H9 (cell line): Measurements from ENCODE around the gene C1orf159. TPM values are rescaled to one million over a fixed set of nuclear protein-coding genes. Genes with fewer than 3 reads are reported as not detected.
A peak's percentile ranks its signal among the peaks of the same experiment; 100 is the strongest.

Source experiments
- DNase-seq: peaks from one replicate; pipeline ENCODE4 v3.0.0-alpha.2; 2017
- H2AFZ ChIP-seq: one replicate; pipeline ENCODE4 v1.6.1; 2013; ENCODE audit warnings: mild to moderate bottlenecking, low read length, control low read depth, moderate library complexity
- H2AK5ac ChIP-seq: 2 replicates; pipeline ENCODE4 v1.6.1; 2013; ENCODE audit warnings: low read length, control low read depth, mixed read lengths; ENCODE audit not compliant: insufficient read length
- H2BK120ac ChIP-seq: one replicate; pipeline ENCODE4 v1.6.1; 2013; ENCODE audit warnings: low read depth, mild to moderate bottlenecking, low read length, control low read depth, inconsistent platforms; ENCODE audit not compliant: poor library complexity, severe bottlenecking
- H2BK12ac ChIP-seq: 2 replicates; pipeline ENCODE4 v1.6.1; 2013; ENCODE audit warnings: low read length, control low read depth, mixed read lengths, low read depth; ENCODE audit not compliant: insufficient read length
- H2BK15ac ChIP-seq: 2 replicates; pipeline ENCODE4 v1.6.1; 2013; ENCODE audit warnings: low read depth, low read length, control low read depth
- H2BK20ac ChIP-seq: one replicate; pipeline ENCODE4 v1.6.1; 2013; ENCODE audit warnings: low read depth, mild to moderate bottlenecking, low read length, control low read depth, inconsistent platforms; ENCODE audit not compliant: poor library complexity, severe bottlenecking
- H2BK5ac ChIP-seq: 2 replicates; pipeline ENCODE4 v1.6.1; 2013; ENCODE audit warnings: low read length, control low read depth, mixed read lengths; ENCODE audit not compliant: insufficient read length
- H3K14ac ChIP-seq: 2 replicates; pipeline ENCODE4 v1.6.1; 2013; ENCODE audit warnings: low read length, control low read depth; ENCODE audit not compliant: insufficient read depth
- H3K18ac ChIP-seq: 2 replicates; pipeline ENCODE4 v1.6.1; 2013; ENCODE audit warnings: low read depth, mild to moderate bottlenecking, mixed read lengths, low read length, control low read depth; ENCODE audit not compliant: insufficient read length
- H3K23ac ChIP-seq: 2 replicates; pipeline ENCODE4 v1.6.1; 2013; ENCODE audit warnings: low read length, control low read depth, mixed read lengths, low read depth; ENCODE audit not compliant: insufficient read length
- H3K23me2 ChIP-seq: 2 replicates; pipeline ENCODE4 v1.6.1; 2013; ENCODE audit warnings: low read depth, mild to moderate bottlenecking, mixed read lengths, low read length, control low read depth; ENCODE audit not compliant: insufficient read length, poor library complexity, severe bottlenecking
- H3K27ac ChIP-seq: 2 replicates; pipeline ENCODE4 v1.5.1; 2013; ENCODE audit warnings: low read length, control low read depth, mixed read lengths, low read depth; ENCODE audit not compliant: insufficient read length
- H3K27me3 ChIP-seq: 2 replicates; pipeline ENCODE4 v1.6.1; 2013; ENCODE audit warnings: low read length, control low read depth, inconsistent platforms; ENCODE audit not compliant: insufficient read depth
- H3K4ac ChIP-seq: 2 replicates; pipeline ENCODE4 v1.6.1; 2013; ENCODE audit warnings: low read depth, mild to moderate bottlenecking, control low read depth, inconsistent platforms, low read length, moderate library complexity
- H3K4me1 ChIP-seq: 2 replicates; pipeline ENCODE4 v1.6.1; 2013; ENCODE audit warnings: low read length, control low read depth, inconsistent platforms; ENCODE audit not compliant: insufficient read depth
- H3K4me2 ChIP-seq: 2 replicates; pipeline ENCODE4 v1.6.1; 2013; ENCODE audit warnings: low read length, control low read depth, mixed read lengths; ENCODE audit not compliant: insufficient read length, insufficient read depth
- H3K56ac ChIP-seq: 2 replicates; pipeline ENCODE4 v1.6.1; 2013; ENCODE audit warnings: low read depth, mild to moderate bottlenecking, mixed read lengths, low read length, control low read depth; ENCODE audit not compliant: insufficient read length
- H3K79me1 ChIP-seq: 2 replicates; pipeline ENCODE4 v1.6.1; 2013; ENCODE audit warnings: low read depth, mild to moderate bottlenecking, moderate library complexity, low read length, control low read depth, inconsistent platforms; ENCODE audit not compliant: insufficient read depth, poor library complexity, severe bottlenecking
- H3K79me2 ChIP-seq: 2 replicates; pipeline ENCODE4 v1.6.1; 2013; ENCODE audit warnings: low read length, control low read depth, inconsistent platforms; ENCODE audit not compliant: insufficient read depth
- H3K9ac ChIP-seq: 2 replicates; pipeline ENCODE4 v1.6.1; 2013; ENCODE audit warnings: low read length, control low read depth, mixed read lengths; ENCODE audit not compliant: insufficient read length; ENCODE audit errors: extremely low read depth
- H3K9me3 ChIP-seq: one replicate; pipeline ENCODE4 v1.6.1; 2013; ENCODE audit warnings: low read depth, low read length, inconsistent platforms; ENCODE audit not compliant: control insufficient read depth
- H3T11ph ChIP-seq: one replicate; pipeline ENCODE4 v1.6.1; 2013; ENCODE audit warnings: mild to moderate bottlenecking, low read length, control low read depth, inconsistent platforms
- H4K20me1 ChIP-seq: one replicate; pipeline ENCODE4 v1.6.1; 2013; ENCODE audit not compliant: control insufficient read depth, insufficient read length, insufficient read depth
- H4K5ac ChIP-seq: 2 replicates; pipeline ENCODE4 v1.6.1; 2013; ENCODE audit warnings: low read depth, mild to moderate bottlenecking, mixed read lengths, low read length, control low read depth; ENCODE audit not compliant: insufficient read length
- H4K8ac ChIP-seq: replicated peaks from 2 replicates; pipeline ENCODE4 v1.6.1; 2013; ENCODE audit warnings: low read length, control low read depth, mixed read lengths, low read depth; ENCODE audit not compliant: insufficient read length
- H4K91ac ChIP-seq: 2 replicates; pipeline ENCODE4 v1.6.1; 2013; ENCODE audit warnings: low read depth, mild to moderate bottlenecking, moderate library complexity, mixed read lengths, low read length, control low read depth; ENCODE audit not compliant: insufficient read length
- H3K27ac Mint-ChIP-seq, 3 experiments: 2 replicates in 2 of 3; 3 replicates in 1 of 3; pipeline ENCODE4 v1.8.0; 2020 to 2021; ENCODE audit warnings: mixed read lengths in 3 of 3, mild to moderate bottlenecking in 1 of 3, moderate library complexity in 1 of 3
- H3K27me3 Mint-ChIP-seq: 2 replicates; pipeline ENCODE4 v1.8.0; 2021; ENCODE audit warnings: low read depth, mild to moderate bottlenecking, moderate library complexity, mixed read lengths
- H3K36me3 Mint-ChIP-seq, 3 experiments: 2 replicates in 2 of 3; 3 replicates in 1 of 3; pipeline ENCODE4 v1.8.0; 2020 to 2021; ENCODE audit warnings: low read depth in 3 of 3, mixed read lengths in 3 of 3; ENCODE audit not compliant: insufficient read depth in 1 of 3
- H3K4me1 Mint-ChIP-seq, 2 experiments: 2 replicates each; pipeline ENCODE4 v1.8.0; 2020; ENCODE audit warnings: mixed read lengths in 2 of 2
- H3K4me3 Mint-ChIP-seq, 2 experiments: 2 replicates in 1 of 2; 3 replicates in 1 of 2; pipeline ENCODE4 v1.8.0; 2020 to 2021; ENCODE audit warnings: mild to moderate bottlenecking in 2 of 2, mixed read lengths in 2 of 2, moderate library complexity in 1 of 2
- H3K9me3 Mint-ChIP-seq, 2 experiments: 2 replicates in 1 of 2; 3 replicates in 1 of 2; pipeline ENCODE4 v1.8.0; 2020; ENCODE audit warnings: mild to moderate bottlenecking in 2 of 2, mixed read lengths in 2 of 2, moderate library complexity in 1 of 2
- WGBS: extraction: QIAGEN DNeasy Blood & Tissue Kit; methylation state at CpG from one replicate; pipeline ENCODE4 v1.1.7; 2013; ENCODE audit warnings: missing lambda C conversion rate, low lambda C conversion rate, mixed read lengths; ENCODE audit not compliant: insufficient read length; ENCODE audit errors: extremely low coverage; 5-methylcytosine and 5-hydroxymethylcytosine counted together
- total RNA-seq: library from RNA; stranded (reverse); gene quantifications from 2 replicates; pipeline ENCODE4 v1.2.1, GENCODE V29; 2021
- TF ChIP-seq, protein P1 (sequence below): fragments of 200-600 bp; sonication (generic); conservative IDR thresholded peaks from 3 replicates; pipeline ENCODE4 v1.8.0; 2021; ENCODE audit warnings: antibody characterized with exemption, mild to moderate bottlenecking

The C1orf159 gene
- total RNA-seq, 1 experiment from 2014 or later = 12.3 TPM

GRCh38 chr1:1140673-1141072 is 24.8 kb upstream of the C1orf159 start:
- no peak overlapping the region for H4K5ac ChIP-seq
- Mint-ChIP-seq H3K36me3 (no peaks in the 10 kb centered on the region), H3K4me1 (peaks cover 6 to 25% of the 10 kb centered on the region in 2 experiments; a peak in 3 of 4 replicates), H3K27ac (no peak overlapping the region), H3K27me3 (peaks cover 10% of the 10 kb centered on the region), H3K9me3 (no peaks in the 10 kb centered on the region; a peak in 1 of 5 replicates), H3K4me3 (no peak overlapping the region)
- no peak overlapping the region for H2AFZ ChIP-seq
- no peak overlapping the region for H2BK5ac ChIP-seq
- H2BK20ac ChIP-seq = no peak overlapping the region
- H4K20me1 ChIP-seq = no peaks in the 10 kb centered on the region
- TF ChIP-seq, protein P1, sequence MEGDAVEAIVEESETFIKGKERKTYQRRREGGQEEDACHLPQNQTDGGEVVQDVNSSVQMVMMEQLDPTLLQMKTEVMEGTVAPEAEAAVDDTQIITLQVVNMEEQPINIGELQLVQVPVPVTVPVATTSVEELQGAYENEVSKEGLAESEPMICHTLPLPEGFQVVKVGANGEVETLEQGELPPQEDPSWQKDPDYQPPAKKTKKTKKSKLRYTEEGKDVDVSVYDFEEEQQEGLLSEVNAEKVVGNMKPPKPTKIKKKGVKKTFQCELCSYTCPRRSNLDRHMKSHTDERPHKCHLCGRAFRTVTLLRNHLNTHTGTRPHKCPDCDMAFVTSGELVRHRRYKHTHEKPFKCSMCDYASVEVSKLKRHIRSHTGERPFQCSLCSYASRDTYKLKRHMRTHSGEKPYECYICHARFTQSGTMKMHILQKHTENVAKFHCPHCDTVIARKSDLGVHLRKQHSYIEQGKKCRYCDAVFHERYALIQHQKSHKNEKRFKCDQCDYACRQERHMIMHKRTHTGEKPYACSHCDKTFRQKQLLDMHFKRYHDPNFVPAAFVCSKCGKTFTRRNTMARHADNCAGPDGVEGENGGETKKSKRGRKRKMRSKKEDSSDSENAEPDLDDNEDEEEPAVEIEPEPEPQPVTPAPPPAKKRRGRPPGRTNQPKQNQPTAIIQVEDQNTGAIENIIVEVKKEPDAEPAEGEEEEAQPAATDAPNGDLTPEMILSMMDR = no peak
- no peak overlapping the region for H3K18ac ChIP-seq
- no peaks in the 10 kb centered on the region for H3K23me2 ChIP-seq
- H2BK15ac ChIP-seq = no peak overlapping the region
- H4K91ac ChIP-seq = no peak overlapping the region
- no CpG with 5 or more reads among the region's 18 CpGs for WGBS
- H3K27me3 ChIP-seq = no peaks in the 10 kb centered on the region
- no peak overlapping the region for H2BK120ac ChIP-seq
- DNase-seq = no peak
- H2BK12ac ChIP-seq = no peak overlapping the region
- no peaks in the 10 kb centered on the region for H3K79me1 ChIP-seq
- no peak overlapping the region for H3K23ac ChIP-seq
- H3K27ac ChIP-seq = no peak overlapping the region
- H3K56ac ChIP-seq = no peak overlapping the region
- no peaks in the 10 kb centered on the region; the same call in 1 of the 2 replicates for H3K4me1 ChIP-seq
- H3K9ac ChIP-seq = no peak overlapping the region
- 0 out of 2 replicates have a peak overlapping the region, but pooled peaks have one; percentile 1 for H3K14ac ChIP-seq
- no peak overlapping the region for H3K4ac ChIP-seq
- H3K9me3 ChIP-seq = no peaks in the 10 kb centered on the region
- H3K79me2 ChIP-seq = no peaks in the 10 kb centered on the region
- H3T11ph ChIP-seq = no peak overlapping the region
- no peak overlapping the region for H4K8ac ChIP-seq
- no peak overlapping the region for H2AK5ac ChIP-seq
- no peak overlapping the region for H3K4me2 ChIP-seq
